Breast epithelium (tissue), 3 donors: Measurements from ENCODE around the gene MORC1.

Source experiments
- CTCF ChIP-seq, 3 donors: fragments of 450-650 bp; IDR thresholded peaks; one replicate each; pipeline ENCODE4 v1.5.1; 2016 to 2017; ENCODE audit warnings: antibody characterized with exemption in 3 of 3, mild to moderate bottlenecking in 3 of 3, moderate library complexity in 3 of 3
- POLR2A ChIP-seq: fragments of 450-650 bp; IDR thresholded peaks from one replicate; pipeline ENCODE4 v1.6.1; 2016; ENCODE audit warnings: antibody characterized with exemption, mild to moderate bottlenecking, moderate library complexity
- POLR2AphosphoS5 ChIP-seq, 3 donors: sonication (generic); formaldehyde crosslinking; IDR thresholded peaks; one replicate each; pipeline ENCODE4 v1.6.1; 2017; ENCODE audit warnings: antibody characterized with exemption in 3 of 3

GRCh38 chr3:108953700-108954099, 164.2 kb downstream of the MORC1 start, which contains the start of gene GUCA1C:
- no peak for TF ChIP-seq POLR2A
- no peak for TF ChIP-seq CTCF (IDR thresholded peaks at IDR 0.05)
- no peak for TF ChIP-seq POLR2AphosphoS5 (IDR thresholded peaks at IDR 0.05)
